Pancreas (tissue), 10 donors: ENCODE measurements around the gene CORT. TPM values are rescaled to one million over a fixed set of nuclear protein-coding genes. Genes with fewer than 3 reads are reported as not detected.

Experiments
- ATAC-seq, 4 donors: fragments of 200-7000 bp; cut with Tn5 transposase; one replicate each; pipeline versions ENCODE4 v1.8.0 to v1.9.1; 2020; ENCODE audit warnings: mild to moderate bottlenecking in 4 of 4, moderate library complexity in 4 of 4
- DNase-seq, 6 donors: peaks; one replicate each; pipeline ENCODE4 v3.0.0-alpha.2; 2020
- FAIRE-seq: peaks from 2 replicates; lab custom pipeline; 2012; peaks lifted over from hg19 to GRCh38; lab: Jason Lieb, UNC
- H3K27ac ChIP-seq, 4 donors: fragments of 200-600 bp; sonication (generic); 1 replicate in 3 of 4; 2 replicates in 1 of 4; pipeline versions ENCODE4 v1.5.0 to v1.8.0; 2020
- H3K27me3 ChIP-seq, 4 donors: fragments of 200-600 bp; one replicate each; pipeline ENCODE4 v1.8.0; 2021
- H3K36me3 ChIP-seq, 3 donors: fragments of 200-600 bp; sonication (generic) in 1 of 3; one replicate each; pipeline versions ENCODE4 v1.5.0 to v1.8.0; 2020 to 2021
- H3K4me1 ChIP-seq, 3 donors: fragments of 200-600 bp; one replicate each; pipeline ENCODE4 v1.8.0; 2021
- H3K4me3 ChIP-seq, 4 donors: fragments of 200-600 bp; sonication (generic) in 2 of 4; one replicate each; pipeline versions ENCODE4 v1.5.0 to v1.8.0; 2020 to 2021
- H3K9me3 ChIP-seq, 4 donors: fragments of 200-600 bp; one replicate each; pipeline ENCODE4 v1.8.0; 2021
- WGBS, 2 donors: extraction: QIAGEN DNeasy Blood & Tissue Kit; methylation state at CpG; one replicate each; pipeline ENCODE4 v1.1.7; 2013; 5-methylcytosine and 5-hydroxymethylcytosine counted together
- intact Hi-C, 3 donors: fragments of 100-400 bp; cut with DNase I; formaldehyde crosslinking; loops; one replicate each; pipeline versions ENCODE4 v1.11.1 to v1.14.2; 2022
- polyA plus RNA-seq, 2 donors: library from polyadenylated mRNA; stranded (reverse); fragments of 200-250 nt; gene quantifications; one replicate each; pipeline ENCODE4 v1.2.3, GENCODE V29; 2013
- total RNA-seq, 6 donors: library from RNA; stranded (reverse); fragmentation: NEBNext Ultra II Directional in 4 of 6; extraction: Animal tissue kit (Norgen Biotek cat#: 25700) in 4 of 6; gene quantifications; one replicate each; pipeline versions ENCODE4 v1.2.1 to v1.2.4, GENCODE V29; 2021 to 2023
- TF ChIP-seq, protein P1 (sequence below), 4 donors: fragments of 200-600 bp; sonication (generic) in 3 of 4; IDR thresholded peaks; one replicate each; pipeline versions ENCODE4 v1.5.0 to v1.8.0; 2021; ENCODE audit warnings: antibody characterized with exemption in 4 of 4
- donor health status: healthy with polysubstance abuse.
- donor health status: DM: no; HTN: no; CAD: no; lungs with moderate emphysema.
- donor health status: DM: no; HTN: no; CAD: no.
- donor health status: control.
- donor health status: control.
- donor health status: Bipolar disorder and iron deficiency.
- donor health status: DM: yes; HTN: yes; CAD: no.
- donor health status: DM: no; HTN: no; CAD: no.
- donor health status: DM: no; HTN: no; CAD: no.
- donor health status: DM: yes; HTN: yes; CAD: no.

Gene CORT, protein sequence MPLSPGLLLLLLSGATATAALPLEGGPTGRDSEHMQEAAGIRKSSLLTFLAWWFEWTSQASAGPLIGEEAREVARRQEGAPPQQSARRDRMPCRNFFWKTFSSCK
- total RNA-seq (under 1 TPM in 1 of 6 donors, not detected in 5; 0.22 TPM), polyA plus RNA-seq (under 1 TPM; 0.34 to 0.85 TPM)

DNA sequence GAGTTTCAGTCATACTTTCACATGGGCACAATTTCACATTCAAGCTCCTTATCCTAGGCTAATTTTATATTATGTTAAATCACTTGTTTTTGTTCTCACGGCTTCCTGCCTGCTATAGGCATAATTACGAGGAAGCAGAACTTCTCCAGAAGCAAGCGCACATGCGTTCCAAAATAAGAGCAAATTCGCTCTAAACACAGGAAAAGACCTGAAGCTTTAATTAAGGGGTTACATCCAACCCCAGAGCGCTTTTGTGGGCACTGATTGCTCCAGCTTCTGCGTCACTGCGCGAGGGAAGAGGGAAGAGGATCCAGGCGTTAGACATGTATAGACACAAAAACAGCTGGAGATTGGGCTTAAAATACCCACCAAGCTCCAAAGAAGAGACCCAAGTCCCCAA is at the start of gene CORT:
Gene CORT (plus strand): TSS at position 281 of the 400 bp plus-strand sequence. CDS start 193 bp downstream, outside the sequence.
- Histone ChIP-seq H3K4me1 (no peaks in the 10 kb centered on the region), H3K27ac (no peak within 1 kb of the TSS), H3K4me3 (no peak within 1 kb of the TSS), H3K36me3 (no peaks in the 10 kb centered on the region), H3K9me3 (no peaks in the 10 kb centered on the region), H3K27me3 (no peaks in the 10 kb centered on the region)
- ATAC-seq (no peak), DNase-seq (no peak), FAIRE-seq (no peak)
- TF ChIP-seq, protein P1, sequence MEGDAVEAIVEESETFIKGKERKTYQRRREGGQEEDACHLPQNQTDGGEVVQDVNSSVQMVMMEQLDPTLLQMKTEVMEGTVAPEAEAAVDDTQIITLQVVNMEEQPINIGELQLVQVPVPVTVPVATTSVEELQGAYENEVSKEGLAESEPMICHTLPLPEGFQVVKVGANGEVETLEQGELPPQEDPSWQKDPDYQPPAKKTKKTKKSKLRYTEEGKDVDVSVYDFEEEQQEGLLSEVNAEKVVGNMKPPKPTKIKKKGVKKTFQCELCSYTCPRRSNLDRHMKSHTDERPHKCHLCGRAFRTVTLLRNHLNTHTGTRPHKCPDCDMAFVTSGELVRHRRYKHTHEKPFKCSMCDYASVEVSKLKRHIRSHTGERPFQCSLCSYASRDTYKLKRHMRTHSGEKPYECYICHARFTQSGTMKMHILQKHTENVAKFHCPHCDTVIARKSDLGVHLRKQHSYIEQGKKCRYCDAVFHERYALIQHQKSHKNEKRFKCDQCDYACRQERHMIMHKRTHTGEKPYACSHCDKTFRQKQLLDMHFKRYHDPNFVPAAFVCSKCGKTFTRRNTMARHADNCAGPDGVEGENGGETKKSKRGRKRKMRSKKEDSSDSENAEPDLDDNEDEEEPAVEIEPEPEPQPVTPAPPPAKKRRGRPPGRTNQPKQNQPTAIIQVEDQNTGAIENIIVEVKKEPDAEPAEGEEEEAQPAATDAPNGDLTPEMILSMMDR (IDR thresholded peaks at IDR 0.05): no peak
- 91 to 92% methylated on average over 10 of the region's 10 CpGs for WGBS, 2 donors
- intact Hi-C loops: no loop called here

DNA sequence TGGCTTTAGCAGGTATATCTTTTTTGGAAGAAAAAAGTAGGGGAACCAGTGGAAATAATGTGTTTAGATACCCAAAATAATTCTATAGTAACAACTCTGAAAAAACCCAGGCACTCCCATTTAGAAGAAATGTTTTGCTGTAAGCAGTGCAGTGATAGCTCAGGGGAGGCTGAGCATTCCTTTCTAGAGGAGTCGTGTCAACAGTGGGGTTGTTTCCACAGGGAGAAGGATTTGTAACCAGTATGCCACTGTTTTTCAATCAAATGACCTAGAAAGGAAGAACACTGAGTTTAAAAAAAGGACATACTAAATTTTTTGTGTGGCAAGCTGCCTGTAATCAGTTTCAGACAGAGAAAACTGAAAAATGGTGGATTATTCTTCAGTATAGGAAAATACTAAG is 48.5 kb upstream of the CORT start:
- no peak for DNase-seq
- 79 to 87% methylated on average over 1 of the region's 1 CpG for WGBS, 2 donors
- Histone ChIP-seq H3K27ac (no peak overlapping the region), H3K4me3 (no peak overlapping the region), H3K36me3 (peaks cover 4 to 21% (median 10%) of the 10 kb centered on the region in 3 donors), H3K9me3 (no peaks in the 10 kb centered on the region), H3K4me1 (peaks cover 0 to 12% (median 0%) of the 10 kb centered on the region in 3 donors), H3K27me3 (no peaks in the 10 kb centered on the region)
- intact Hi-C loops: no loop called here
- FAIRE-seq: no peak
- ATAC-seq: no peak
- TF ChIP-seq, protein P1 (IDR thresholded peaks at IDR 0.05): no peak

DNA sequence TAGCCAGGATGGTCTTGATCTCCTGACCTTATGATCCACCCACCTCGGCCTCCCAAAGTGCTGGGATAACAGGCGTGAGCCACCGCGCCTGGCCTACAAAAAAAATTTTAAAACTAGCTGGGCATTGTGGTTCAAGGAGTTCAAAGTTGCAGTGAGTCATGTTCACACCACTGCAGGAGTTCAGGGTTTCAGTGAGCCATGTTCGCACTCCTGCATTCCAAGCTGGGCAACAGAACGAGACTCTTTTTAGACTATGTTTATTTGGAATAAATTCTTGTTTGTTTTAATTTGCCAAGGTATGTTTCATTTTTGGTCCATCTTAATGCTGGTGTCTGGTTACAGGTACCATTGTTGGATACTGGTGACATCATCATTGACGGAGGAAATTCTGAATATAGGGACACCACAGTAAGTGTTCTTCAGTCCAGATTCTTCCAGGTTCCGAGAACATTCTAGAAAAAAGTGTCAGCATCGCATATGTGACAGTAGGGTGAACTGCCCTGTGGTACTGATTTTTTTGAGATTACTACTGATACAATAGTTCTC is 47.0 kb upstream of the CORT start:
- H3K4me1 ChIP-seq: peaks cover 0 to 12% (median 0%) of the 10 kb centered on the region in 3 donors
- FAIRE-seq: no peak
- WGBS, 2 donors: 96% methylated on average over 9 of the region's 9 CpGs
- H3K27me3 ChIP-seq: no peaks in the 10 kb centered on the region
- DNase-seq: no peak
- no peaks in the 10 kb centered on the region for H3K9me3 ChIP-seq
- no peak for ATAC-seq
- TF ChIP-seq, protein P1 (IDR thresholded peaks at IDR 0.05): no peak
- intact Hi-C loops: no loop called here
- H3K27ac ChIP-seq: no peak overlapping the region
- no peak overlapping the region for H3K4me3 ChIP-seq
- H3K36me3 ChIP-seq: peaks cover 4 to 34% (median 10%) of the 10 kb centered on the region in 3 donors

DNA sequence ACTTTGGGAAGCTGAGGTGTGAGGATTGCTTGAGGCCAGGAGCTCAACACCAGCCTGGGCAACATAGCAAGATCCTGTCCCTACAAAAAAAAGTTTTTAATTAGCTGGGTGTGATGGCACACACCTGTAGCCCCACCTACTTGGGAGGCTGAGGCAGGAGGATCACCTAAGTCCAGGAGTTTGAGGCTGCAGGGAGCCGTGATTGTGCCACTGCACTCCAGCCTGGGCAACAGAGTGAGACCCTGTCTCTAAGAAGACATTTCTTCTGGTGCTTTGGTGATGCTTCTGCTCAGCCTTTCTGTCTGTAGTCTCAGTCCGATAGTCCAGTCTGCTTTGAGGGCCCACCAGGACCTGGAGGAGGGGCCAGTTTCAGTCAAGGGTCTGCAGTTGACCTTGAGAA is 42.6 kb upstream of the CORT start:
- Histone ChIP-seq H3K9me3 (no peaks in the 10 kb centered on the region), H3K27me3 (no peaks in the 10 kb centered on the region), H3K4me1 (no peaks in the 10 kb centered on the region), H3K36me3 (peaks cover 7 to 51% (median 25%) of the 10 kb centered on the region in 3 donors), H3K4me3 (no peak overlapping the region), H3K27ac (no peak overlapping the region)
- no peak for DNase-seq
- no peak for ATAC-seq
- 96 to 97% methylated on average over 2 of the region's 2 CpGs for WGBS, 2 donors
- intact Hi-C loops: no loop called here
- no peak for FAIRE-seq
- TF ChIP-seq, protein P1 (IDR thresholded peaks at IDR 0.05): no peak
